ENCODE data around the gene TRAPPC8.
"Not testable (repeated sequence)": the region's sequence is repeated elsewhere in the genome, so short reads cannot be mapped to it uniquely, and the experiment has no call there.

Gene TRAPPC8

DNA sequence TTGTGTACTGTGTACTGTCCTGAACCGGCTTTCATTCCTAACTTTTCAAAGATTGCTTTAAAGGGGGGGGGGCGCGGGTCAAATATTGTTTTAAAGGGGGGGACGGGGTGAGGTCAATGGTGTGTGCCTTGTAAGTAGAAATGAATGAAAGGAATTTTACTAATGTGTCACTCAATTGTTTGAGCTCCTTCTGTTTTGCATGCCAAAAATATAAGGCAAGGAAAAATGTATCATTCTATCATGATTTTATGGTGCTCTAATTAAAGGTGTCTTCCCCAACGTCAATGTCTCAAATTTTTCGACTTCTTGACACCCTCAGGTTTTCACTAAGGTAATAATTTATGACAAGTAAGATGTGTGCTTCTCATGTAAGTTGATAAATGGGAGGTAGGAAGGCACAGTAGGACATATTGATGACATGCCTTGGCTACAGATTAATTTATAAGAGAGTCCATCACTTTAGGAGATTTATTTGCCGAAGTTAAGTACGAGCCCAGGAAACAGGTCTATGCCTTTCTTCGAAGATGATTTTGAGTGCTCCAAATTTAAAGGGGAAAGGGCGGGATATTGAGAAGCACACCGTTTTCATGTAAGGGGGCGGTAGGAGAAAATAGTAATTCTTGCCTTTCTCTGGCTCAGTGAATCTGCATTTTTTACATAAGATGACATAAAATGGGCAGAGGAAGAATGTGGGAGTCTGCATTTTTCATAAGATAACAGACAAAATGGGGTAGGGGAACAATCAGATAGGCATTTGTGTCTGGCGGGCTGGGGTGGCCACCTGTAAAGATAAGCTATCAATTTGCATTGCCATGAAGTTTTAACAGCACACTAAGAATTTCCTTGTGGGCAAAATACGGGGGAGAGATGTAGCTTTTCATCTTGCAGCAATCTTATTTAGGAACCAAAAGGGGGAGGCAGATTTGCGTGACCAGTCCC is 1.2 kb upstream of the TRAPPC8 start:
- no peak for DNase-seq

DNA sequence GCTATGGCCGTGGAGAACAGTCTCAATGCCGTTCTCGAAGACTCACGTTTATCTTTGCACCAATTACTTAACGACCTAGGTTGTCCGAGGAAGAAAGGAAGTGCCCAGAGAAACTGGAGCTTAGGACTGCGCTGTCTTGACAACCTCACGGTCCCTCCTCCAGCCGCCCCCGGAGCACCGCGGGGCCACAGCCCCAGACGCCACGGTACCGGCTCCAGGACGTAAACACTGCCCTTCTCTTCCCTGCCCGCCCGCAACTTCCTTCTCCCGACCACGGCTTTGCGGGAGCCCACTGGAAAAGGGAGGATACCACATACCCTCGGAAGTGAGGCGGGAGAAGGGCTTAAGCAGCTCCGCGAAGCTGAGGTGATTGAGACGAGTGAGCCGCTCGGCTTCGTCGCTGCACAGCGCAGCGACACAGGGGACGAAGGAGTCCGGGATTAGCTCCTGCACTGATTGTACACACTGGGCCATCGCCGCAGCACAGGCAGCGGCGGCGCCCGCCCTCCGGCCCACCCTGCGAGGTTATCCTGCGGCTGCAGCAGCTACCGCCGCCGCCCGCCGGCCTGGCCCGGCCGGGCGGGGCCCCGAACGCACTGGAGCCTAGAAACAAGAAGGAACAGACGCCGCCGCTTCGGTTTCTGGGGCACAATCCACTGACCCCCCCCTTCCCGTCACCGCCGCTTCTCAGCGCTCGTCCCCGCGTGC is 483 bp downstream of the TRAPPC8 start:
- DNase-seq = peak; percentile 40

DNA sequence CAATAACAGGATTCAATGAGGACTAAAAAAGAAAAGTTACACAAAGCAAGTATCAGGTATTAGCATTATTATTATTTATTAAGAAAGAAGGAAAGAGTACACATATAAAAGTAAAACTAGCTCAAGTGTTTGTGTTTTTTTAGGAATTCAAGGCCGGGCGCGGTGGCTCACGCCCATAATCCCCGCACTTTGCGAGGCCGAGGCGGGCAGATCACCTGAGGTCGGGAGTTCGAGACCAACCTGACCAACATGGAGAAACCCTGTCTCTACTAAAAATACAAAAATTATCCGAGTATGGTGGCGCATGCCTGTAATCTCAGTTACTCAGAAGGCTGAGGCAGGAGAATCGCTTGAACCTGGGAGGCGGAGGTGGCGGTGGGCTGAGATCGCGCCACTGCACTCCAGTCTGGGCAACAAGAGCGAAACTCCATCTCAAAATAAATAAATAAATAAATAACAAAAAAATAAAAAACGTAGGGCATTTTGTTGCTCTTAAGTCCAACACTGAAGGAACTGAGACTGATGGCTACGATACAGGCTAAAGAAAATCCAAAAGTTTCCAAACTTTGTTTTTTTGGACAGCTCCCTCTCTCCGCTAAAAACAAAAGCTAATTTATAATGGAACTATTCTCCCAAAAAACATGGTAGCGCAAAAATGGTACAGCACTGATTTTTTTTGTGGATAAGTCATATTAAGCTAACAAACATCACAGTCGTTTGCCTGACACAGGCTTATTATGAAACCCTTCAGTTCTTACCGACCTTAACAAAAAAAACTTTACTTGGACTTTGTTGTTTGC is 1.7 kb downstream of the TRAPPC8 start:
- no peak for DNase-seq

DNA sequence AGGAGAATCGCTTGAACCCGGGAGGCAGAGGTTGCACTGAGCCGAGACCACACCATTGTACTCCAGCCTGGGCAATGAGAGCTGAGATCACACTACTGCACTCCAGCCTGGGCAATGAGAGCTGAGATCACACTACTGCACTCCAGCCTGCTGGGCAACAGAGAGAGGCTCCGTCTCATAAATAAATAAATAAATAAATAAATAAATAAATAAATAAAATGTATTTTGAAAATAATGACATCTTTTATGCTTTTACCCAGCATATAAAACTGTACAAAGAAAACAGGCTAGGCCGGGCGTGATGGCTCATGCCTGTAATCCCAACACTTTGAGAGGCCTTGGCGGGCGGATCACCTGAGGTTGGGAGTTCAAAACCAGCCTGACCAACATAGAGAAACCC is 8.2 kb downstream of the TRAPPC8 start:
- not testable (repeated sequence) for DNase-seq

DNA sequence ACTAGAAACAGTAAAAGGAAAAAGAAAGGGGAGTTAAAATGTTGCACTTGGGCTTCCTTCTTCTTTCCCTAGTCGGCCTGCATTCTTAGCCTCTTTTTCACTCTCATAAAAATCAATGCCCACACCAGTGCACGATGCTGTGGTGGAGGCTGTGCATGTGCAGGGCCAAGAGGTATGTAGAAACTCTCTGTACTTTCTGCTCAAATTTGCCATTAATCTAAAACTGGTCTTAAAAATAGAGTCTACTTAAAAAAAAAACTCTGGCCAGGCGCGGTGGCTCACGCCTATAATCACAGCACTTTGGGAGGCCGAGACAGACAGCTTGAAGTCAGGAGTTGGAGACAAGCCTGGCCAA is 11.1 kb downstream of the TRAPPC8 start:
- no peak for DNase-seq

DNA sequence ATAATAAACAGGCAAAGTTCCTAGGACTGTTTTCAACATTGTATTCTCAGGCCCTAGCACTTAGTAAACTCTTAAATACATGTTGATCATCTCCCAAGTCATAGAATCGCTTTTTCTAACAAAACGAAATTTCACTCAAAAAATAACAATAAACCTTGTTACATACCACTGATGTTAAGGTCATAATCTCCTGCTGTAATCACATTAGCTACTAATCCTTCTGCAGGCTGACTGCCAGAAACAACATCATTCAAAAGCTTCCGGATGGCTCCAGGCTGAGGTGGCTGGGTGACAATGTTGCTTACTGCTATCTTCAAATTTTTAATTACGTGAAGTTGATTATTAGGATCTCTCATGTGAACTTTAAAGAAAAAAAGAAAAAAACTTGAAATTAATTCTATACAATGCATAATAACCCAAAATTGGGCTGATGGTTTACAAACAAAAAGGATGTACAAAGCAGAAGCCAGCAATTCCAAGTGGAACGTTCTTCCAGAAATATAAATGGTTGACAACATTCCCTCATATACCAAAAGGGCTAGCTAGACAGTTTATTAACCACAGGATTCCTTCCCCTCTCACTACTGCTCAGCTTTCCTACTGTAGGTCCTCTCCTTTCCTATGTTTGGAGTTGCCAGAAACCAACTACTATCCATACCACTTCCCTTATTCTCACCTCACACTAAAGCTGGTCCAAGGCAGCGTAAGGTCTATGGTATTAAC is 11.6 kb downstream of the TRAPPC8 start:
- DNase-seq = no peak

DNA sequence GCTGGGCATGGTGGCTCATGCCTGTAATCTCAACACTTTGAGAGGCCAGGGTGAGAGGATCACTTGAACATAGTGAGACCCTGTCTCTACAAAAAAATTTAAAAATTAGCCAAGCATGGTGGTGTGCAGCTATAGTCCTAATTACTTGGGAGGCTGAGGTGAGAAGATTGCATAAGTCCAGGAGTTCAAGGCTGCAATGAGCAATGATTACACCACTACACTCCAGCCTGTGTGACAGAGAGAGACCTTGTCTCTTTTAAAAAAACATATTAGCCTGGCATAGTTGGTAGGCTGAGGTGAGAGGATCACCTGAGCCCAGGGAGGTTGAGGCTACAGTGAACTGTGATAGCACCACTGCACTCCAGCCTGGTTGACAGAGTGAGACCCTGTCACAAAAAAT is 13.7 kb downstream of the TRAPPC8 start:
- DNase-seq = no peak

DNA sequence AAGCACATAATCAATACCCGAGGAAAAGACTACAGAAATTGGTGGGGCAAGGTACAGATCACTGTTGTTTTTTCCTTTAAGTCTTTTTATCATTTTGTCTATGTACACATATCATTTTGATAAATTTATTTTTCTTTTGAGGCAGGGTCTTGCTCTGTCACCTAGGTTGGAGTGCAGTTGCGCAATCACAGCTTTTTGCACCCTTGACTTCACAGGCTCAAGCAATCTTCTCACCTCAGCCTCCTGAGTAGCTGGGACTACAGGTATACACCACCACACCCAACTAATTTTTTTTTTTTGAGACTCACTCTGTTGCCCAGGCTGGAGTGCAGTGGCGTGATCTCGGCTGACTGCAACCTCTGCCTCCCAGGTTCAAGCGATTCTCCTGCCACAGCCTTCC is 15.9 kb downstream of the TRAPPC8 start:
- not testable (repeated sequence) for DNase-seq

DNA sequence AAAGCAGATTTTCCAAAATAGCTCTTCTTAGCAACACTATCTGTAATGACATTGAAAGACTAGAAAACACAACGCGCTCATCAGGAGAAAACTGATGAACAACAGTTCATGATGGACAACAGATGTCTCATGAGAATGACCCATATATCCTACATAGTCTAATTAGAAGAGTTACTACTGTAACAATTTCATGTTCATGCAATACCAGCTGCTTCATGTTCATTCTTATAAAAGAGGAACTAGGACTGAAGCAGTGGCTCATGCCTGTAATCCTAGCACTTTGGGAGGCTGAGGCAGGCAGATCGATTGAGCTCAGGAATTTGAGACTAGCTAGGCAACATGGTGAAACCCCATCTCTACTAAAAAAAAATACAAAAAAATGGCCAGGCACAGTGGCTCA is 22.7 kb downstream of the TRAPPC8 start:
- DNase-seq = no peak

DNA sequence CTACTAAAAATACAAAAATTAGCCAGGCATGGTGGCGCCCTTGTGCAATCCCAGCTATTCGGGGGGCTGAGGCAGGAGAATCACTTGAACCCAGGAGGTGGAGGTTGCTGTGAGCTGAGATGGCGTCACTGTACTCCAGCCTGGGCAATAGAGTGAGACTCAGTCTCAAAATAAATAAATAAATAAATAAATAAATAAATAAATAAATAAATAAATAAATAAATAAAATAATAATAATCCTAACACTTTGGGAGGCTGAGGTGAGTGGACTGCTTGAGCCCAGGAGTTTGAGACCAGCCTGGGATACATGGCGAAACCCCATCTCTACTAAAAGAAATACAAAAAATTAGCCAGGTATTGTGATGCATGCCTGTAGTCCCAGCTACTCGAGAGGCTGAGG is 23.6 kb downstream of the TRAPPC8 start:
- not testable (repeated sequence) for DNase-seq

DNA sequence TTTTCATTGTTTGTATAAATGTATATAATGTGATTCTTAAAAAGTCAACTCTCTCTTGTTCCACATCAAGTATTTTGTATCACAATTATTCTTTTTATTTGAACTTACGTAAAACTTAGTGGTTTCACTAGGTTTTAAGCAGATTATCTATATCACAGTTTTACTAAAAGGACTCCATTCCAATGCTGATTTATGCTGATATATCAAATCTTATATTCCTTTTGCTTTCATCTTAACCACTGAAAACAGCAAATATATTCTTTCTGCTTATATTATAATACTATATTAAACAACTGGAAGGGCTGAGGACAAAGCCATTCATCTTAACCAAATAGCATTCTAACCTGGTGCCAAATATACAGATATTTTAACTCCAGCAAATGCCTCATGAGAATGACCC is 24.2 kb downstream of the TRAPPC8 start:
- DNase-seq = no peak

DNA sequence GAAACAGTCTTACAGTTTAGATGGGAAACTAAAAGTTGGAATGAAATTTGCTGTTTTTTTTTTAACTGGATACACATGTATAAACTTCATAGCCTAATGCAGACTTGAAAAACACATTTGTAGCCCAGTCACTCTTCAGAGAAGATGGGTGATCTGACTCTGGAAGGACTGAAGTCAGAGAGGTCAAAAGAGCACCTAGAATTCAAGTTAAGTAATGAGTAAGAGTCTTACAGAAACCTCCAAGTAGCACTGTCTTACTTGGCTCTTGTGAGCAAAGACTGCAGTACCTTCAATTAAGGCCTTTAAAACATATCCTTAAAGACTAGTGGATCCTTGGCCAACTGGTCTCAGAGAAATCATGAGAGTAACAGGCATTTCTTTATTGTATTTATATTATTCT is 41.9 kb downstream of the TRAPPC8 start:
- no peak for DNase-seq

DNA sequence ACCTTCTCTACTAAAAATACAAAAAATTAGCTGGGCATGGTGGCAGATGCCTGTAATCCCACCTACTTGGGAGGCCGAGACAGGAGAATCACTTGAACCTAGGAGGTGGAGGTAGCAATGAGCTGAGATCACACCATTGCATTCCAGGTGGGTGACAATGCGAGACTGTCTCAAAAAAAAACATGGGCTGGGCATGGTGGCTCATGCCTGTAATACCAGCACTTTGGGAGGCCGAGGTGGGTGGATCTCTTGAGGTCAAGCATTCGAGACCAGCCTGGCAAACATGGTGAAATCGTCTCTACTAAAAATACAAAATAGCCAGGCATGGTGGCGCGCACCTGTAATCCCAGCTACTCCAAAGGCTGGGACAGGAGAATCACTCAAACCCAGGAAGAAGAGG is 43.2 kb downstream of the TRAPPC8 start:
- not testable (repeated sequence) for DNase-seq

DNA sequence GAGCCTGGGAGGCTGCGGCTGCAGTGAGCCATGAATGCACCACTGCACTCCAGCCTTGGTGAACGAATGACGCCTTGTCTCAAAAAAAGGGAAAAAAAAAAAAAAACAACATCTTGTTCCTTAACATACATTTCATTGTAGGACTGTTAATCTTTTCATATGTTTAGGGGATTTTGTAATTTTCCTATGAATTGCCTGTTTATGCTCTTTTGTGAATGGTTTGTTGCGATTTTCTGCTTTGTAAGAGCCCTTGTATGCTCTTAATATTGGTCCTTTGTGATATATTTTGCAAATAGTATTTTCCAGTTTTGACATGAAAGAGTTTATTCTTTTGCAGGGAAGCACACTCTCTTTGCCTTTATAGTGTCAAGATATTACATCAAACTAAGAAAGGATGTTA is 50.0 kb downstream of the TRAPPC8 start:
- DNase-seq = no peak

DNA sequence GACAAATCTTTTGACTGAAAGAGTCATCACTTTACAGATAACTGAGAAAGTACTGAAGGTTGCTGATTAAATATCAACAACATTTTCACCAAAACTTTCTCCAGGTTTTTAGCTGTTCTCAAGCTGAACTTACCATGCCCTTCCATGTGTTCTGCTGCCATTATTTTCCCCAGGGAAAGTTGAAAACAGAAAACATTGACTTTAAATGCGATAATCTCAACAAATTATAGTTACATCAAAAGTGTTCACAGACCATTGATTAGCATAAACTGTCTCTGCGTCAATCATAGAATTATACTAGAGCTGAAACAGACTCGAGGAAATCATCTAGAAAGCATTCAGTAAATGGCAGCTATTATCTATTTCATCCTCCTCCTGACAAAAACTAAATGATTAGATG is 51.4 kb downstream of the TRAPPC8 start:
- no peak for DNase-seq

DNA sequence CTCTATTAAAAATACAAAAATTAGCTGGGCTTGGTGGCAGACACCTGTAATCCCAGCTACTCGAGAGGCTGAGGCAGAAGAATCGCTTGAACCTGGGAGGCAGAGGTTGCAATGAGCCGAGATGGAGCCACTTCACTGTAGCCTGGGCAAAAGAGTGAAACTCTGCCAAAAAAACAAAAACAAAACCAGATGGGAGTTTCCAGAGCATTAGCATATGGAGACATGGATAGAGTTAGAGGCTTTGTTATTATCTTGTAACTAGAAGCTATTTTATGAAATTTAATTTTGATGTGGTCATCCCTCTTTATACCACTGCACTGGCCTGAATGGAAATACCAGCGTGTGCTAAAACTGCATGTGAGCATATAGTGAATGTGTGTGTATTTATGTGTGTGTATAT is 58.9 kb downstream of the TRAPPC8 start:
- DNase-seq = no peak

DNA sequence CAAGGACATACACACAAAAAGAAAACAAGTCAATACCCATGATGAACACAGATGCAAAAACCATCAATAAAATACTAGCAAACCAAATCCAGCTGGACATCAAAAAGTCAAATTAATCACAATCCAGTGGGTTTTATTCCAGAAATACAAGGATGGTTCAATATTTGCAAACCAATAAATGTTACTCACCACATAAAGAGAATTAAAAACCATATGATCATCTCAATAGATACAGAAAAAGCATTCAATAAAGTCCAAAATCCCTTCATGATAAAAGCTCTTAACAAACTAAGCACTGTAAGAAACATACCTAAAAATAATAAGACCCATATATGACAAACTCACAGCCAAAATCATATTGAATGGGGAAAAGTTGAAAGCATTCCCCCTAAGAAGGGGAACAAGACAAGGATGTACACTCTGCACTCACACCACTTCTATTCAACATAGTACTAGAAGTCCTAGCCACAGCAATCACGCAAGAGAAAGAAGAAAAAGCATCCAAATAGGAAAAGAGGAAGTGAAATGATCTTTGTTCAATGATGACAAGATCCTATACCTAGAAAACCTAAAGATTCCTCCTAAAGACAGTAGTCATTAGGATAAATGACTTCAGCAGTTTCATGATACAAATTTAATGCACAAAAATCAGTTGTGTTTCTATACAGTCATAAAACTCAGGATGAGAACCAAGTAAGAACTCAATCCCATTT is 62.6 kb downstream of the TRAPPC8 start:
- DNase-seq = no peak

DNA sequence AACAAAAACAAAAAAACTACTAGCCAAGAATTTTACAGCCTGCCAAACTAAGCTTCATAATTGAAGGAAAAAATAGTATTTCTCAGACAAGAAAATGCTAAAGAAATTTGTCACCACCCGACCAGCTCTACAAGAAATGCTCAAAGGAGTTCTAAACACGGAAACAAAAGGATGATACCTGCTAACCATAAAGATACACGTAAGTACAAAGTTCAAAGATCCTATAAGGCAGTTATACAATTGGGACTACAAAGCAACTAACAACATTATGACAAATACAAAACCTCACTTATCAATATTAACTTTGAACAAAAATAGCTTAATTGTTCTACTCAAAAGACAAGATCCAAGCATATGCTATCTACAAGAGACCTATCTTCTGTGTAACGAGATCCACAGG is 64.6 kb downstream of the TRAPPC8 start:
- no peak for DNase-seq

DNA sequence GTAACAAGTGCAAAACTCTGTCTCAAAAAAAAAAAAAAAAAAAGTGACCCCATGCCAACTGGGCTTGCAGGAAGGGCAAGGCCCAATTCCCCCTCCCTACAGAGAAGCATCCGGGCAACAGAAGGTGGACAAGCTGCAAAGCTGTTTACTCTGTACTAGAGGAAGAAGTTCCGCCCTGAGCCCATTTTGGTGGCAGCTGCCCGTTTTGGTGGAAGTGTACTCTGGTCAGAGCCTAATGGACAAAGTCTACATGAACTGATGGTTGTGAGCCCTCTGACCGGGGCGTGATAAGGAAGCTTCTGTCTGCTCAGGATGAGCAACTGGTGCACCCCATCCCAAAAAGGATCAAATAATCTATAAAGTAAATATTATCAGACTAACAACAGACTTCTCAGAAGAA is 65.0 kb downstream of the TRAPPC8 start:
- DNase-seq = no peak

DNA sequence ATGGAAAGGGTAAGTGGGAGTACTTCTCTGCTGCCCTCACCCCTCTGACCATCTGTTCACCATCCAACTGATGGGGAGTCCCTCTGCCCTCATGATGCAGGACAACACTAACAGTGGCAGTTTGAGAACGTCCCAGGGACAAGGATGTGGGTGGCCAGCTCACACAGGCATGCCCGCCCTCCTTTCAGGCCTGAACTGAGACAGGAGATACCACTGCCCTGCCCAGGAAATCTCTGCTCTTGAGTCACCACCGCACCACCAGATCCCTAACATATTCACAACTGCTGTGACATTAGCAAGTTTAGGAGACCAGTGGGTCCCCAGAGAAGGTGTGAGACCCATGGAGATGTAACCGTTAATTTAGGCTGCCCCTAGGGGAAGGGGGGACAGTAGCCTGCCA is 66.2 kb downstream of the TRAPPC8 start:
- DNase-seq = no peak

DNA sequence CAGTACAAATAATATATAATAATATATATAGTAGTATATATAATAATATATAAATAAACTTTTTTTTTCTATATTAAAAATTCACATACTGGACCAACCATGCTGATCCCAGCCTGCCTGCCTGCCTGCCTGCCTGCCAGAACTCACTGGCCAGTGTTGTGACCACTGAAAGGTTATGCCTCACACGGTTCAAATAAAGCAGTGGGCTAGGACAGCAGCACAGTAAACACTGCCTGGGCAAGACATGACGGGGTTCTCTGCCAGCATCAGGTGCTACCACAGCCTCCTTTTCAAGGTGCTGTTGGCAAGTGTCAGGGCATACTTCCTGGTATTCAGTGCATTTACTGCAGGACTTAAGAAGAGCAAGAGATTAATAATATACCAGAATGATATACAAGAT is 67.6 kb downstream of the TRAPPC8 start:
- DNase-seq = no peak

DNA sequence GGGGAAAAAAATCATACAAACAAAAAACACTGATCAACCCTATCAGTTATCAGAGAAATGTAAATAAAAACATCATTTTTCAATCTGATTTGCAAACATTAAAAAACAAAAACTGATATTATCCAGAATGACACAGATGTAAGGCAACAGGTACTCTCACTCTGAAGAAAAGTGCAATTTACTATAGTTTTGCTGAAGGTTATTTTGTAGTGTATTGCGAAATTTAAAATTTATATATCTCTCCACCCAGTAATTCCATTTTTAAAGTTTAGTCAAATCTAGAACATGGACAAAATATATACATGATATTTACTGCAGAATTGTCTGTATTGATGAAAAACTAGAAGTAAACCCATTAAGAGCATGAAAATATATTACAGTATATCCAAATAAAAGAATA is 79.8 kb downstream of the TRAPPC8 start:
- DNase-seq = no peak

Data from NCI-H345 (cell line).